ENCODE data around the gene GPR183. TPM values are rescaled to one million over a fixed set of nuclear protein-coding genes. Genes with fewer than 3 reads are reported as not detected.

The GPR183 gene
- total RNA-seq, 2 experiments from 2014 or later: 8.6 to 10.0 TPM

- H3K27ac Mint-ChIP-seq: no peak overlapping the region
- H3K36me3 Mint-ChIP-seq (ENCODE audit: low read depth): peaks cover 53% of the 10 kb centered on the region
Measured at GRCh38 chr13:99326012-99326411, 18.8 kb upstream of the GPR183 start.

GRCh38 chr13:99323488-99323887, 16.3 kb upstream of the GPR183 start:
- DNase-seq: no peak
- Mint-ChIP-seq H3K27ac (peak overlapping the region; percentile 94), H3K4me3 (peak overlapping the region; percentile 47), H3K4me1 (ENCODE audit: low read depth) (peaks cover 77% of the 10 kb centered on the region), H3K9me3 (no peaks in the 10 kb centered on the region), H3K27me3 (no peaks in the 10 kb centered on the region), H3K36me3 (ENCODE audit: low read depth) (peaks cover 50% of the 10 kb centered on the region)
- no peak for TF ChIP-seq CTCF (IDR thresholded peaks at IDR 0.05)
- POLR2A ChIA-PET: interaction anchor here (1.7 to 2.9 kb wide), 4 partner anchors 9 to 28 kb away, joined by 4 to 11 read pairs (median 8); partner anchors contain the start of gene GPR183
- intact Hi-C loops (cut with micrococcal nuclease): loop anchor here (2.0 to 5.0 kb wide), 3 partner anchors 33 to 57 kb away; no protein-coding TSS in a partner anchor
- no peak for ATAC-seq
- CTCF ChIA-PET: interaction anchor here (0.7 to 2.6 kb wide), 7 partner anchors 11 to 112 kb away, joined by 3 to 20 read pairs (median 4); no protein-coding TSS in a partner anchor

More at GRCh38 chr13:99326012-99326411, 18.8 kb upstream of the GPR183 start:
- no peak for TF ChIP-seq CTCF (IDR thresholded peaks at IDR 0.05)
- POLR2A ChIA-PET: interaction anchor here (1.7 kb wide), 1 partner anchor 29 kb away, joined by 5 read pairs; no protein-coding TSS in a partner anchor
- Mint-ChIP-seq H3K4me1 (ENCODE audit: low read depth) (peaks cover 76% of the 10 kb centered on the region), H3K27me3 (no peaks in the 10 kb centered on the region), H3K9me3 (peaks cover 7% of the 10 kb centered on the region), H3K4me3 (no peak overlapping the region)
- ATAC-seq (no peak), DNase-seq (no peak)
- intact Hi-C loops (cut with micrococcal nuclease): no loop called here
- CTCF ChIA-PET: interaction anchor here (1.4 to 2.6 kb wide), 3 partner anchors 10 to 110 kb away, joined by 4 to 20 read pairs (median 5); no protein-coding TSS in a partner anchor

GRCh38 chr13:99322297-99323103, 15.3 kb upstream of the GPR183 start:
- DNase-seq (peak; percentile 70), ATAC-seq (peak; percentile 78)
- CTCF ChIA-PET: interaction anchor here (0.7 to 2.6 kb wide), 15 partner anchors 10 to 180 kb away, joined by 3 to 21 read pairs (median 4); partner anchors contain the start of gene GPR183
- POLR2A ChIA-PET: interaction anchor here (0.7 to 2.9 kb wide), 20 partner anchors 8 to 176 kb away, joined by 3 to 11 read pairs (median 4); partner anchors contain the start of gene GPR183
- H3K27me3 Mint-ChIP-seq: no peaks in the 10 kb centered on the region
- peaks cover 49% of the 10 kb centered on the region for H3K36me3 Mint-ChIP-seq (ENCODE audit: low read depth)
- H3K27ac Mint-ChIP-seq: peak overlapping the region; percentile 94
- no peaks in the 10 kb centered on the region for H3K9me3 Mint-ChIP-seq
- intact Hi-C loops (cut with micrococcal nuclease): loop anchor here (2.0 to 5.0 kb wide), 3 partner anchors 34 to 58 kb away; no protein-coding TSS in a partner anchor
- H3K4me1 Mint-ChIP-seq (ENCODE audit: low read depth): peaks cover 77% of the 10 kb centered on the region
- TF ChIP-seq CTCF (IDR thresholded peaks at IDR 0.05): no peak
- H3K4me3 Mint-ChIP-seq: peak overlapping the region; percentile 47

GRCh38 chr13:99321709-99322108, 14.5 kb upstream of the GPR183 start:
- Mint-ChIP-seq H3K27me3 (no peaks in the 10 kb centered on the region), H3K4me3 (no peak overlapping the region), H3K36me3 (ENCODE audit: low read depth) (peaks cover 52% of the 10 kb centered on the region), H3K4me1 (ENCODE audit: low read depth) (peaks cover 78% of the 10 kb centered on the region), H3K27ac (peak overlapping the region; percentile 94), H3K9me3 (no peaks in the 10 kb centered on the region)
- no peak for ATAC-seq
- CTCF ChIA-PET: interaction anchor here (0.8 to 2.6 kb wide), 14 partner anchors 9 to 181 kb away, joined by 3 to 21 read pairs (median 4); partner anchors contain the start of gene GPR183
- TF ChIP-seq CTCF (IDR thresholded peaks at IDR 0.05): no peak
- no peak for DNase-seq
- intact Hi-C loops (cut with micrococcal nuclease): loop anchor here (2.0 to 5.0 kb wide), 3 partner anchors 34 to 59 kb away; no protein-coding TSS in a partner anchor
- POLR2A ChIA-PET: interaction anchor here (0.7 to 2.4 kb wide), 16 partner anchors 9 to 177 kb away, joined by 3 to 11 read pairs (median 4); partner anchors contain the start of gene GPR183
